Measurements from ENCODE around the gene MDM2. TPM values are rescaled to one million over a fixed set of nuclear protein-coding genes. Genes with fewer than 3 reads are reported as not detected.

MDM2 gene
- total RNA-seq (2022; extraction: Qiagen RNA extraction; ENCODE audit: low read depth): 23.6 to 63.1 TPM (median 54.2 TPM) in 5 replicates

GRCh38 chr12:68807576-68808387, at the start of gene MDM2:
MDM2 (plus strand) TSS chr12:68808177; CDS start chr12:68808478, 301 bp downstream.

Other genes starting within 250 kb of the MDM2 start
- 125 to 239 TPM (median 185 TPM) in 5 replicates for gene RAP1B, start 197.3 kb upstream of the MDM2 start, total RNA-seq (2022; extraction: Qiagen RNA extraction; ENCODE audit: low read depth)
- 50.5 to 78.5 TPM (median 68.6 TPM) in 5 replicates for gene NUP107, start 121.2 kb upstream of the MDM2 start, total RNA-seq (2022; extraction: Qiagen RNA extraction; ENCODE audit: low read depth)
- gene SLC35E3, start 62.0 kb upstream of the MDM2 start, total RNA-seq (2022; extraction: Qiagen RNA extraction; ENCODE audit: low read depth): 9.0 to 16.9 TPM (median 15.3 TPM) in 5 replicates
- gene CPM, start 125.0 kb downstream of the MDM2 start, total RNA-seq (2022; extraction: Qiagen RNA extraction; ENCODE audit: low read depth): 4.7 to 9.4 TPM (median 8.7 TPM) in 5 replicates

Measured in A549 treated with RU486 at 1 μM for 4 hours (cell line).